GM12801 (cell line): Measurements from ENCODE around the gene CCL25.

Experiments used
- TF ChIP-seq, protein P1 (sequence below): IDR thresholded peaks from one replicate; pipeline ENCODE4 v1.5.1; 2011; ENCODE audit warnings: control low read depth; ENCODE audit not compliant: insufficient read length; ENCODE audit errors: extremely low read depth

CCL25 gene

DNA sequence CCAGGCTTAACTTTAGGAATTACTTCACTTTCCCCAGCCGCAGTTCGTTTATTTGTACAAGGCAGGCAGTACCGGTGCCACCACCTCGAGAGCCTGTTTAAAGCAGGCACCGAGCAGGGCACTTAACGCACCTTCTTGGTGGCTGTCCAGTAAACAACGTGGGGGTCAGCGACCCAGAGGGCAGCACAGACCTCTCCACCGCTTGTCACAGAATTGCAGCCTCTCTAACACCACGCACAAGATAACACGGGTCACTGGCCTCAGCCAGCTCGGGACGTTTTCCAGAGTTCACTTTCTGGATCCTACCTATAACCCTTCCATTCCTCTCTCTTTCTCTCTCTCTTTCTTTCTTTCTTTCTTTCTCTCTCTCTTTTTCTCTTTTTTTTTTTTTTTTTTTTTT is 30.3 kb upstream of the CCL25 start:
- TF ChIP-seq, protein P1, sequence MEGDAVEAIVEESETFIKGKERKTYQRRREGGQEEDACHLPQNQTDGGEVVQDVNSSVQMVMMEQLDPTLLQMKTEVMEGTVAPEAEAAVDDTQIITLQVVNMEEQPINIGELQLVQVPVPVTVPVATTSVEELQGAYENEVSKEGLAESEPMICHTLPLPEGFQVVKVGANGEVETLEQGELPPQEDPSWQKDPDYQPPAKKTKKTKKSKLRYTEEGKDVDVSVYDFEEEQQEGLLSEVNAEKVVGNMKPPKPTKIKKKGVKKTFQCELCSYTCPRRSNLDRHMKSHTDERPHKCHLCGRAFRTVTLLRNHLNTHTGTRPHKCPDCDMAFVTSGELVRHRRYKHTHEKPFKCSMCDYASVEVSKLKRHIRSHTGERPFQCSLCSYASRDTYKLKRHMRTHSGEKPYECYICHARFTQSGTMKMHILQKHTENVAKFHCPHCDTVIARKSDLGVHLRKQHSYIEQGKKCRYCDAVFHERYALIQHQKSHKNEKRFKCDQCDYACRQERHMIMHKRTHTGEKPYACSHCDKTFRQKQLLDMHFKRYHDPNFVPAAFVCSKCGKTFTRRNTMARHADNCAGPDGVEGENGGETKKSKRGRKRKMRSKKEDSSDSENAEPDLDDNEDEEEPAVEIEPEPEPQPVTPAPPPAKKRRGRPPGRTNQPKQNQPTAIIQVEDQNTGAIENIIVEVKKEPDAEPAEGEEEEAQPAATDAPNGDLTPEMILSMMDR = no peak

DNA sequence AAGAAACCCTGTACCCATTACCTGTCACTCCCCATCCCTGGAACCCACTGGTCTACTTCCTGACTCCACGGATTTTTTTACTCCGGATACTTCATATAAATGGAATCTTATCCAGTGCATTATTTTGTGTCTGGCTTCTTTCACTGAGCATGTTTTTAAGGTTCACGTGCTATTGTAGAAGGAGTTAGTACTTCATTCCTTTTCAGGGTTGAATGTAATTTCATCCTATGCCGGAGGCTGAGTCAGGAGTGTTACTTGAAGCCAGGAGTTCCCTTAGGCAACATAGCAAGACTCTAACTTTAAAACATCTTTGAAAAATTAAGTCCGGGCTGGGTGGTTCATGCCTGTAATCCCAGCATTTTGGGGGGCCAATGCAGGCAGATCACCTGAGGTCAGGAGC is 29.2 kb upstream of the CCL25 start:
- TF ChIP-seq, protein P1 = no peak

DNA sequence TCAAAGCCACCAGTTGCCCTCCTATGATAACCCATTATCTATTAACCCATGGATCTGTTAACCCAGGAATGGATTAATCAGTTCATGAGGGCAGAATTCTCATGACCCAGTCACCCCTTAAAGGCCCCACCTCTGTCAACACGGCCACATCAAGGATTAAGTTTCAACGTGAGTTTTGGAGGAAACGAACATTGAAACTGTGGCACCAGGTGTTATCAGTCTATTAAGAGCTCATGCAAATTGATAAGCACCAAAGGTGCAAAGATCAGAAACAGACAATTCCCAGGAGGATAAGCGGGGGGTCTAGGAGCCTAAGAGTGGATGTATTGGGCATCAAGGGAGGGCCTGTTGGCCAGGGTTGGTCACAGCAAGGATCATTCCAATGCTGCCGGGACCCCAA is 27.2 kb upstream of the CCL25 start:
- TF ChIP-seq, protein P1 = no peak

DNA sequence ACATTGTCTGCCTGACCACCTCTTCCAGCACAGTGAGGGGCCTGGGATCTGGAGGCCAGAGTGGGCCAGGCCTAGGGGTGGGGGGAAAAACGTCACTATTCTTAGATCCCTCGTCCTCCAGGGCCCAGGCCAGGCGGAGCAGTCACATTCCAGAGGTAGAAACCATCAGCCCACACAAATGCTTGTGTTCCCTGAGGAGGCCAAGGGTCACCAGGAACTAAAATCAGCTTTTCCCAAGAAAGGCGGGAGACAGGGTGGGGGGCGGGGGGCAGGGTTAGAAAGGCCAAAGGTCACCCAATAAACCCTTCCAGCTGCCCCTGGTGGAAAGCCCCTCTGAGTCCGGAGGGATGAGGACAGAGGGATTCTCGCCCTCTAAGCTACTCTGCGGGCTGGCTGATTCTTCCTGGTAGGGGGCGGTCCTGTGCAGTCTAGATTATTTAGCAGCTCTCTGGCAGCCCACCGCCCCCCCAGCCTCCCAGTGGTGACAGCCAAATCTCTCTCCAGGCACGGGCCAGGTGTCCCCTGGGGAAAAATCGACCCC is 23.5 kb upstream of the CCL25 start:
- TF ChIP-seq, protein P1 = no peak

DNA sequence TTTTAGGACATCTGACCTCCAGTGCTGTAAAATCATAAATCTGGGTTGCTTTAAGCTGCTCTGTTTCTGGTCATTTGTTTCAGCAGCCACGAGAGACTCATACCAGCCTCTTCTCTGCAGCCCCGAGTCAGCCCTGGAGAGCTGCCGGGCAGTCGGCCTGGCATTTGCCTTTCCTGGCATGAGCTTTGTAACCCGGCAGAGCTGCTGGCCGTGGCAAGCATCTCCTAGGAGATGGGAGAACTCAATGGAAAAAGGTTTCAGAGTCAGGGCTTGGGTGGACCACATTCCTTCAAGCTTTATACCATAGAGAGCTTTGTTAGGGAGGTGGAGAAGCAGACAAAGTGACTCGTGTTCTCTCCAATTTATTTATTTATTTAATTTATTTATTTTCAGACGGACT is 21.6 kb upstream of the CCL25 start:
- TF ChIP-seq, protein P1 = no peak

DNA sequence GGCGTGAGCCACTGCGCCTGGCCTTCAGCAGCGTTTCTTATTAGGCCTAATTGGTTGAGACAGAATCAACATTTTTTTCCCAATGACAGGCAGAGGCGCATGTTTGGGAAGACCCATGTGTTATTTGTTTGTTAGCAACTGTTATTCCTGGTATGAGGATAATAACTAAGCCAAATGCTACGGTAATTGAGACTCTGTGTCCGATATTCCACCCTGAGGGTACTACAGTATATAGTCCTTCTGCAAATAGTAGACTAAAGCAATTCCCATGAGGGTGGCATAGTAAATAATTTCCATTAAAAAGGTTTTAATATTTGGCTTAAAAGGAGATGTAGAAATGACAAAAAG is 18.4 kb upstream of the CCL25 start:
- TF ChIP-seq, protein P1 = no peak

DNA sequence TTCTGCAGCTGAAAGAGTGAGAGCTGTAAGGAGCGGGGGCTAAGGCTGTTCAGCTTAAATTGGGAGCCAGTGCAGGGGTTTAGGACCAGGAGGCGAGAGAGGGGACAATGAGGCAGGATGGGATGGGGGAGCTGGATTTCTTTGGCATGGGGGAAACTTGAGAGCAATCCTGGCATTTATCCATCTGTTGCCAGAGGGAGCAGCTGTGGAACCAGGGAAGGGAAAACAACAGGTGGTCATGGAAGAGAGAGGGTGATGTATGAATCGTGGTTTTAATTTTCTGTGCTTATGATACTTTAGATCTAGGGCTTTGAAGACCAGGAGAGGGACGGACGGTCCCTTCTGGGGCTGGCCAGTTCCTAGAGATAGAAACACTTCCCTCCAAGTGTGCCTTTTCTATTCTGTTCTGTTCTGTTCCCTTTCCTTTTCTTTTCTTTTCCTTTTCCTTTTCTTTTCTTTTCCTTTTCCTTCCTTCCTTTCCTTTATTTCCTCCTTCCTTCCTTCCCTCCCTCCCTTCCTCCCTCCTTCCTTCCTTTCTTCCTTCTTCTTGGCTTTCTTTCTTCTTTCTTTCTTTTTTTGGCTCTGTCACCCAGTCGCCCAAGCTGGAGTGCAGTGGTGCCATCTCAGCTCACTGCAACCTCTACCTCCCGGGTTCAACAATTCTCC is 16.0 kb upstream of the CCL25 start:
- TF ChIP-seq, protein P1 = no peak
